Type B pancreatic cell (in vitro differentiated cells): ENCODE measurements around the gene F5. TPM values are rescaled to one million over a fixed set of nuclear protein-coding genes. Genes with fewer than 3 reads are reported as not detected.
A peak's percentile ranks its signal among the peaks of the same experiment; 100 is the strongest.

Experiments
- DNase-seq: peaks from one replicate; pipeline ENCODE4 v3.0.0; 2021; ENCODE audit warnings: mixed read lengths; ENCODE audit not compliant: unreplicated experiment; ENCODE audit errors: extremely low spot score
- H3K27ac Mint-ChIP-seq: 2 replicates; pipeline ENCODE4 v1.8.0; 2021; ENCODE audit warnings: mild to moderate bottlenecking, mixed read lengths
- H3K27me3 Mint-ChIP-seq: 2 replicates; pipeline ENCODE4 v1.8.0; 2021; ENCODE audit warnings: mixed read lengths
- H3K36me3 Mint-ChIP-seq: 2 replicates; pipeline ENCODE4 v1.8.0; 2021; ENCODE audit warnings: mixed read lengths
- H3K4me1 Mint-ChIP-seq: one replicate; pipeline ENCODE4 v1.8.0; 2021; ENCODE audit warnings: mixed read lengths; ENCODE audit not compliant: unreplicated experiment
- H3K4me3 Mint-ChIP-seq: 2 replicates; pipeline ENCODE4 v1.8.0; 2021; ENCODE audit warnings: mild to moderate bottlenecking, mixed read lengths
- H3K9me3 Mint-ChIP-seq: 2 replicates; pipeline ENCODE4 v1.8.0; 2021; ENCODE audit warnings: mixed read lengths
- CTCF ChIP-seq: fragments of 200-600 bp; sonication (generic); conservative IDR thresholded peaks from 2 replicates; pipeline ENCODE4 v1.5.0; 2021; ENCODE audit warnings: antibody characterized with exemption, mild to moderate bottlenecking
- total RNA-seq: library from RNA; stranded (reverse); gene quantifications from 2 replicates; pipeline ENCODE4 v1.2.1, GENCODE V29; 2021; ENCODE audit warnings: low replicate concordance

F5 gene
- total RNA-seq, 1 donor from 2014 or later, result 5.5 TPM

GRCh38 chr1:169561692-169562091, 24.6 kb downstream of the F5 start:
- no peak overlapping the region for H3K27ac Mint-ChIP-seq
- DNase-seq, result no peak

GRCh38 chr1:169557131-169557530, 29.1 kb downstream of the F5 start:
- DNase-seq, result no peak
- TF ChIP-seq CTCF, result no peak
- no peaks in the 10 kb centered on the region for H3K36me3 Mint-ChIP-seq
- no peak overlapping the region for H3K27ac Mint-ChIP-seq
- no peak overlapping the region for H3K4me3 Mint-ChIP-seq
- peaks cover 3% of the 10 kb centered on the region for H3K27me3 Mint-ChIP-seq
- H3K9me3 Mint-ChIP-seq, result no peaks in the 10 kb centered on the region
- H3K4me1 Mint-ChIP-seq, result no peaks in the 10 kb centered on the region

More at GRCh38 chr1:169561692-169562091, 24.6 kb downstream of the F5 start:
- Mint-ChIP-seq H3K4me3 (no peak overlapping the region), H3K27me3 (peaks cover 3% of the 10 kb centered on the region), H3K4me1 (no peaks in the 10 kb centered on the region), H3K36me3 (no peaks in the 10 kb centered on the region), H3K9me3 (peaks cover 8% of the 10 kb centered on the region)
- TF ChIP-seq CTCF, result no peak

- no peaks in the 10 kb centered on the region for H3K27me3 Mint-ChIP-seq
- H3K4me3 Mint-ChIP-seq, result no peak overlapping the region
- no peak overlapping the region for H3K27ac Mint-ChIP-seq
- peak; percentile 72 for TF ChIP-seq CTCF
- peaks cover 9% of the 10 kb centered on the region for H3K4me1 Mint-ChIP-seq
- H3K36me3 Mint-ChIP-seq, result no peaks in the 10 kb centered on the region
- H3K9me3 Mint-ChIP-seq, result no peaks in the 10 kb centered on the region
- no peak for DNase-seq
These were observed 36.0 kb downstream of the F5 start for GRCh38 chr1:169550294-169550693.

GRCh38 chr1:169548282-169548681, 38.0 kb downstream of the F5 start:
- Mint-ChIP-seq H3K36me3 (no peaks in the 10 kb centered on the region), H3K4me3 (no peak overlapping the region), H3K27me3 (no peaks in the 10 kb centered on the region), H3K27ac (no peak overlapping the region), H3K4me1 (peaks cover 9% of the 10 kb centered on the region), H3K9me3 (no peaks in the 10 kb centered on the region)
- no peak for TF ChIP-seq CTCF
- DNase-seq, result no peak

DNA sequence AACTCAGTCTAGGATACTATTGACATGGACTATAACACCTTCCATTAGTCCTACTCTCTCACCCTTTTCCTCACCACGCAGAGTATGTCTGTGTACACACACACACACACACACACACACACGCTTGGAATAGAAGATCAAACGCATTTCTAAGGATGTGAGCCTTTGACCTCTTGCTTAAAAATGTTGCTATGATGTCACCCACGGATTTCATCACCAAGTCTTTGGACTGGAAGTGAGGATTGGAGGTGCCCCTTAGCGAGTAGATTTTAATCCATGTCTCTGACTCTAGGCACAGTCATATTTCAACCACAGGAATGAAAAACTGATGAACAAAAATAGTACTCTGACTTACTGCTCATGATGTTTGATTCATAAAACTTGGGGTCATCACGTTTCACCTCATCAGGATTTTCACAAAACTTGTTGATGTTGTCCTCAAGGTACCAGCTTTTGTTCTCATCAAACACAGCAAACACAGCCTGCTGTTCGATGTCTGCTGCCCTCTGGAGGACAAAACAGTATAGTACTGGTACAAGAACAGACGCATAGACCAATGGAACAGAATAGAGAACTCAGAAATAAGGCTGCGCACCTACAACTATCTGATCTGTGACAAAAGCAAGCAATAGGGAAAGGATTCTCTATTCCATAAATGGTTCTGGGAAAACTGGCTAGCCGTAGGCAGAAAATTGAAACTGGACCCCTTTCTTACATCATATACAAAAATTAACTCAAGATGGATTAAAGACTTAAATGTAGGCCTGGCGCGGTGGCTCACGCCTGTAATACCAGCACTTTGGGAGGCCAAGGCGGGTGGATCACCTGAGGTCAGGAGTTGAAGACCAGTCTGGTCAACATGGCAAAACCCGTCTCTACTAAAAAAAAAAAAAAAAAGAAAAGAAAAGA, 39.9 kb downstream of the F5 start:
- peaks cover 9% of the 10 kb centered on the region for H3K4me1 Mint-ChIP-seq
- no peaks in the 10 kb centered on the region for H3K27me3 Mint-ChIP-seq
- no peak overlapping the region for H3K27ac Mint-ChIP-seq
- H3K9me3 Mint-ChIP-seq, result no peaks in the 10 kb centered on the region
- H3K4me3 Mint-ChIP-seq, result no peak overlapping the region
- peak; percentile 87 for TF ChIP-seq CTCF
- no peaks in the 10 kb centered on the region for H3K36me3 Mint-ChIP-seq
- DNase-seq, result no peak
